Peyer's patch (tissue), 4 donors: ENCODE results near the gene ZNF778. TPM values are rescaled to one million over a fixed set of nuclear protein-coding genes. Genes with fewer than 3 reads are reported as not detected.
A peak's percentile ranks its signal among the peaks of the same experiment; 100 is the strongest.

Experiments
- DNase-seq, 3 donors: peaks; one replicate each; pipeline ENCODE4 v3.0.0-alpha.2; 2017 to 2019
- H3K27ac ChIP-seq, 4 donors: fragments of 200-600 bp; sonication (generic); one replicate each; pipeline ENCODE4 v1.5.1; 2016 to 2019
- H3K27me3 ChIP-seq, 2 donors: fragments of 200-600 bp; sonication (generic); one replicate each; pipeline ENCODE4 v1.5.1; 2019
- H3K36me3 ChIP-seq, 3 donors: fragments of 200-600 bp; sonication (generic); one replicate each; pipeline ENCODE4 v1.5.1; 2016 to 2019
- H3K4me1 ChIP-seq, 4 donors: fragments of 200-600 bp; sonication (generic); one replicate each; pipeline ENCODE4 v1.5.1; 2016 to 2019
- H3K4me3 ChIP-seq, 4 donors: fragments of 200-600 bp; sonication (generic); 1 replicate in 3 of 4; 2 replicates in 1 of 4; pipeline ENCODE4 v1.5.1; 2016 to 2019; ENCODE audit warnings: mild to moderate bottlenecking in 1 of 4
- H3K9me3 ChIP-seq, 4 donors: fragments of 200-600 bp; sonication (generic); one replicate each; pipeline ENCODE4 v1.5.1; 2016 to 2019; ENCODE audit warnings: mild to moderate bottlenecking in 1 of 4
- CTCF ChIP-seq, 6 experiments: fragments of 450-650 bp in 4 of 6; fragments of 200-600 bp in 2 of 6; sonication (generic) in 1 of 6; IDR thresholded peaks; one replicate each; pipeline ENCODE4 v1.5.1; 2017 to 2019; ENCODE audit warnings: antibody characterized with exemption in 6 of 6, mild to moderate bottlenecking in 3 of 6, moderate library complexity in 1 of 6
- POLR2A ChIP-seq, 2 donors: fragments of 450-650 bp; IDR thresholded peaks; one replicate each; pipeline ENCODE4 v1.5.1; 2017; ENCODE audit warnings: antibody characterized with exemption in 2 of 2, mild to moderate bottlenecking in 2 of 2, moderate library complexity in 2 of 2
- total RNA-seq, 4 donors: library from RNA; depleted of rRNA; stranded (reverse); fragments of >200 nt; gene quantifications; one replicate each; pipeline ENCODE4 v1.1.0, GENCODE V29; 2016

Gene ZNF778
- total RNA-seq, 4 donors from 2014 or later, result 4.1 to 16.9 (median 10.7) TPM

- no peaks in the 10 kb centered on the region for H3K9me3 ChIP-seq
- no peak for TF ChIP-seq POLR2A (IDR thresholded peaks at IDR 0.05)
- no peak for TF ChIP-seq CTCF (IDR thresholded peaks at IDR 0.05)
- DNase-seq, result peak in 1 of 3 donors; percentile 46
These were observed 21.9 kb upstream of the ZNF778 start for GRCh38 chr16:89195521-89196171.

GRCh38 chr16:89197033-89197632, 20.4 kb upstream of the ZNF778 start:
- no peak for DNase-seq
- peaks cover 0 to 22% (median 8%) of the 10 kb centered on the region in 4 donors for H3K4me1 ChIP-seq
- TF ChIP-seq CTCF (IDR thresholded peaks at IDR 0.05) (no peak), POLR2A (IDR thresholded peaks at IDR 0.05) (no peak)
- H3K27me3 ChIP-seq, result peaks cover 0 to 26% of the 10 kb centered on the region in 2 donors
- no peaks in the 10 kb centered on the region for H3K9me3 ChIP-seq
- no peak overlapping the region for H3K4me3 ChIP-seq
- no peak overlapping the region for H3K27ac ChIP-seq
- no peaks in the 10 kb centered on the region for H3K36me3 ChIP-seq

More at GRCh38 chr16:89195521-89196171, 21.9 kb upstream of the ZNF778 start:
- peaks cover 0 to 21% of the 10 kb centered on the region in 2 donors for H3K27me3 ChIP-seq
- H3K27ac ChIP-seq, result no peak overlapping the region
- H3K4me1 ChIP-seq, result peaks cover 0 to 22% (median 5%) of the 10 kb centered on the region in 4 donors
- H3K4me3 ChIP-seq, result no peak overlapping the region
- H3K36me3 ChIP-seq, result no peaks in the 10 kb centered on the region

GRCh38 chr16:89197633-89198416, 19.7 kb upstream of the ZNF778 start:
- Histone ChIP-seq H3K36me3 (no peaks in the 10 kb centered on the region), H3K27ac (no peak overlapping the region), H3K4me3 (no peak overlapping the region), H3K27me3 (peaks cover 0 to 31% of the 10 kb centered on the region in 2 donors), H3K9me3 (no peaks in the 10 kb centered on the region), H3K4me1 (peaks cover 0 to 20% (median 6%) of the 10 kb centered on the region in 4 donors)
- DNase-seq, result peak in 1 of 3 donors; percentile 35
- no peak for TF ChIP-seq CTCF (IDR thresholded peaks at IDR 0.05)
- TF ChIP-seq POLR2A (IDR thresholded peaks at IDR 0.05), result no peak

- H3K4me3 ChIP-seq, result no peak overlapping the region
- H3K36me3 ChIP-seq, result no peaks in the 10 kb centered on the region
- TF ChIP-seq POLR2A (IDR thresholded peaks at IDR 0.05), result no peak
- no peak for TF ChIP-seq CTCF (IDR thresholded peaks at IDR 0.05)
- H3K4me1 ChIP-seq, result peaks cover 0 to 20% (median 6%) of the 10 kb centered on the region in 4 donors
- H3K27ac ChIP-seq, result no peak overlapping the region
- H3K27me3 ChIP-seq, result peaks cover 0 to 32% of the 10 kb centered on the region in 2 donors
- H3K9me3 ChIP-seq, result no peaks in the 10 kb centered on the region
- DNase-seq, result peak in 1 of 3 donors; percentile 41
These were observed 18.9 kb upstream of the ZNF778 start for GRCh38 chr16:89198417-89199240.
